ENCODE measurements around the gene P2RX1.

Gene P2RX1

DNA sequence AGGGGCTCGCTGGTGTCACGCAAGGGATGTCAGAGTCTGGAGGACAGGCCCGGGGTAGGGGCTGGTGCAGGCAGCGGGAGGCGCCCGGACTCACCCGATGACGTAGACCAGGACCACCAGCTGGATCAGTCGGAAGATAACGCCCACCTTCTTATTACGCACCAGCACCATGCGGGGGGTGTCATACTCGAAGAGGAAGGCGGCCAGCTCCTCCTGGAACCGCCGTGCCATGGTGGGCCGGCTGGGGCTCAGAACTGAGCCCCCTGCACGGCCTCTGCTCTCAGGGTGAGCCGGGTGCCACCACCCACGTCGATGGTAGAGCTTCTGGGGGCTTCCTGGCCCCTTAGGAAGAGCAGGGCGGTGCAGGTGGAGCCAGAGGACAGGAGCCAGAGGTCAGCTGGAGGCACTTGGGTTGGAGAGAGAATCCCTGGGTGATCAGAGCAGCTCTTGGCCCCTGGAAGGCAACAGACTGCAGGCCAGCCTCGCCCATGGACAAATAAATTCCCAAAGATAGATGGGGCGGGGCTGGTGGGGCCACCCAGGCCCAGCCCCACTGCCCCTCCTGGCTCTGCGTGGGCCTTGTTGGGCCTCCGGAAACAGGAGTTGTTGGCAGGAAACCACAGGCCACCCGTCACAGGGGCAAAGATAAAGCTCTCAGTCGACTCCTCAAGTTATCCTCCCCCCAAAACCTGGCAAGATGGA, at the start of gene P2RX1:
Gene P2RX1 (minus strand): TSS at position 471 of the 702 bp plus-strand sequence. CDS start 240 bp downstream, at position 231.
- TF ChIP-seq JUND (IDR thresholded peaks at IDR 0.05; ENCODE audit: low read depth): no peak
- in situ Hi-C loops (cut with HindIII; ENCODE audit: low pct_unique_long_range_greater_than_20kb, low sequenced_read_pairs): no loop called here
- no peak for DNase-seq (ENCODE audit: low read depth in 1 of 2, low spot score in 1 of 2)

DNA sequence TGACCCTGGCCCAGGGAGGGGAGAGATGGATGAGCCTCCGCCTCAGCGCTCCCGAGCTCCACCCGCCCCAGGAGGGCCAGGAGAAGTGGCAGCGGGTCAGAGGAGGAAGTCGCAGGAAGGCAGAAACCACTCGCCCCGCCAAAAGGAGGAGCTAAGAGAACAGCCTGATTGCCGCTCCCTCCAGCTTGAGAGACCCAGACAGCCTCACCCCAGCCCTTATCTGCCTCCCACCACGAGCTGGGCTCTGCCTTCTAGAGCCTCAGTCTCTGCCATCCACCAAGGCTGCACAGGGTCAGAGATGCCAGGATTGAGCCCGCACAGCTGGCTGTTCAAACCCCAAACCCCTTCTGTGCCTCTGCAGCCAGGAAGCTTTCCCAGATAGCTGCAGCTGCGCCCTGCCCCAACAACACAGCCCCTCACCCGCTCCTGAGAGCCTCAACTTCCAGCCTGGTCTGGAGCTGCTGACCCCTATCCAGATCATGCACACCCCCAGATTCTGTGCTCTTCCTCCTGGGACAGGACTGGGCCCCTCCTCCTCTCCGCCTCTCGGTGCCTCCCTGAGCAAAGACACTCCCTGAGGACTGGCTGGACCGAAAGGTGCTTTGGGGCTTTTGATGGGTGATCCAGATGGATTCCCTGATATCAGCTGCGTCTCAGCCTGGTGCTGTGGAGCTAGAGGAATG, 49.0 kb upstream of the P2RX1 start:
- no peak for TF ChIP-seq JUND (IDR thresholded peaks at IDR 0.05; ENCODE audit: low read depth)
- peak; percentile 55 to 66 for DNase-seq (ENCODE audit: low read depth in 1 of 2, low spot score in 1 of 2)
- in situ Hi-C loops (cut with HindIII; ENCODE audit: low pct_unique_long_range_greater_than_20kb, low sequenced_read_pairs): no loop called here

DNA sequence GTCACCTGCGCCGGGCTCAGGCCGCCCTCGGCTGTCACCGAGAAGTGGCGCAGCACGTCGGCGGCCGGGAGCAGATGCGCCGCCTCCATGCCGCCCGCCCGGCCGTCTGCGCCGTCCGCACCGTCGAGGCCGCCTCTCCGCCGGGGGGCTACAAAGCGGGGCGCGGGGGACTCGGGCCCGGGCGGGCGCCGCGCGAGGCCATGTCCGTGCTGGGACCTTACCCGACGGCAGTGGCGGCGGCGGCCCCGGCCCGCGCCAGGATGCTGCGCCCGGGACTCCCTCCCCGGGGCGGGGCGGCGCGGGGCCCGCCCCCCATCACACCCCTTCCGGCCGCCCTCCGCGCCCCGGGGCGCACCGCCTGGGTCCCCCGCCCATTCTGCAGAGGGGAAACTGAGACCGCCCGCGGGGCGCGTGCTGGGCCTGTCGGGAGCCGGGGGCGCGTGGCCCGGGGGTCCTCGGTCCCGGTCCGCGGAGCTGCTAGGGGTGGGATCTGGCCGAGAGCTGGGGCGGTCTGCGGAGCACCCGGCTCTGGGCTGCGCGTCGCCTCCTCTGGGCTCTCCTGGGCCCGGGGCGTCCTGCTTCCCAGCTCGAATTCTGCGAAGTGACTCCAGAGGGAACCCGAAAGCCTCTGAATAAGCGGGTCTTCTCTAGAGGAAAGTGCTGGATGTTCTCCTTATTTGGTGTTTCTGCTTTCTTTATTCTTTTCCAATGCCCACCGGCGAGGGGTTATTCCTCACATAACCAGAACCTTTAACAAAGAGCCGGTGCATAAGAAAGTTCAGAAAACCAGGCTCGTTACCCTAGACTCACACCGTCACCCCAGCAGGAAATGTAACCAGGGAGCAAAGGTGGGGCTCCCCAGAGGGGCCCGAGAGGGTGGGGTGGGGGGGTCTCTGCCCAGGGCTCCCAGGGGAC, 48.2 kb upstream of the P2RX1 start, which contains the start of gene ATP2A3:
Gene ATP2A3 (minus strand): TSS at position 235 of the 915 bp plus-strand sequence. CDS start 146 bp downstream, at position 89.
- TF ChIP-seq JUND (IDR thresholded peaks at IDR 0.05; ENCODE audit: low read depth): no peak
- DNase-seq (ENCODE audit: low read depth in 1 of 2, low spot score in 1 of 2): peak; percentile 49 to 56
- in situ Hi-C loops (cut with HindIII; ENCODE audit: low pct_unique_long_range_greater_than_20kb, low sequenced_read_pairs): no loop called here

DNA sequence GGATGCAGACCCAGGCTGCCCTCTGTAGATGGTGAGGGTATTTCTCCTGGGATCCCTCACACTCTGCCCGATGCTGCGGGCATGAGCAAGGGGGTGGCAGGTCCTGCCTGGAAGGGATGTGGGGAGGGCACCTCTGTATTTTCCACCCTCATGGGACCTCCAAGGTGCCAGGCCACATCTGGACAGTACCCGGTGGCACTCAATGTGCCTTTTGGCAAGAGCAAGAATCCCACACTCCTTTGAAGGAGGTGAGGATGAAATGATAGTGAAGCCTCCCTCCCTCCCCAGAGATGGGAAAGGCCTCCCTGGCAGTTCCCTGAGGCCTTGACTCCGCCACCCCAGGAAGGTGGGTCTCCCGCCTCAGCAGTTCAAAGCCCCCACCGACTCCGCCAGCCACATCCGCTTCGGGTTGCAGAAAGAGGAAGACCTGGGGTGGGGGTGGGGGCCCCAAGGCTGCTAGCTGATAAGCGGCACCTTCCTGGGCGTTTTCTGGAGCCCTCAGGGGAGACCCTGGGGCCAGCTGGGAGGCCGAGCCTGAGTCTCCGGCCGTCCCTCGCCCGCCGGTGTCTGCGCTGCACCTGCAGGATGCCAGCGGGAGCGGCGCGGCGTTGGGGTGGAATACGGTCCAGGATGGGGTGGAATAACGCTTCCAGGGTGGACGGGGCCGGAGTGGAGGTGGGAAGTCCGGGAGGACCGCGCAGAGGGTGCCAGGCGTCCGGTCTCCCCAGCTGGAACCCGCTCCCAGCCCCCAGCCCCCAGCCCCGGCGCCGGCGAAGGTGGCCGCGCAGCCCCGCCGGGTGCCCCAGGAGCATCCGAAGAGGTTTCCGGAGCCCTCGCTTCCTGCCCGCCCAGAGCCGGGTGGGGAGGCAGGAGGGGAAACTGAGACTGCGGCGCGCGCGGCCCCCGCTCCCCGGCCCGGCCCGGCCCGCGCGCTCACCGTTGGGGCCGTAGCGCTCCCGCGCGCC, 47.3 kb upstream of the P2RX1 start:
- in situ Hi-C loops (cut with HindIII; ENCODE audit: low pct_unique_long_range_greater_than_20kb, low sequenced_read_pairs): no loop called here
- DNase-seq (ENCODE audit: low read depth in 1 of 2, low spot score in 1 of 2): no peak

DNA sequence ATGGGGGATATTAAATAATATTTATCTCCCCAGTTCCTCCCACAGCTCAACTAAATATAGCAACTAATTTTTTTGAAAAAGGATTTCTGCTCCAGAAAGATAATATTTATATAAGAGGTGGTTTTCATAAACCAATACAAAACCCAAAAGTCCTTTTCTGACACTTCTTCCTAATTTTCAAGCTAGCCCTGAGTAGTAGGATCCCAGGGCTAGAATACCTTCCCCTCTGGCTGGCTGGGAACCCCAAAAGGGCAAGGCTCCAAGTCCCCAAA, 46.6 kb upstream of the P2RX1 start:
- TF ChIP-seq JUND (IDR thresholded peaks at IDR 0.05; ENCODE audit: low read depth): no peak
- in situ Hi-C loops (cut with HindIII; ENCODE audit: low pct_unique_long_range_greater_than_20kb, low sequenced_read_pairs): no loop called here
- no peak for DNase-seq (ENCODE audit: low read depth in 1 of 2, low spot score in 1 of 2)

More for the DNA sequence above, 47.3 kb upstream of the P2RX1 start:
- TF ChIP-seq JUND (IDR thresholded peaks at IDR 0.05; ENCODE audit: low read depth): no peak

DNA sequence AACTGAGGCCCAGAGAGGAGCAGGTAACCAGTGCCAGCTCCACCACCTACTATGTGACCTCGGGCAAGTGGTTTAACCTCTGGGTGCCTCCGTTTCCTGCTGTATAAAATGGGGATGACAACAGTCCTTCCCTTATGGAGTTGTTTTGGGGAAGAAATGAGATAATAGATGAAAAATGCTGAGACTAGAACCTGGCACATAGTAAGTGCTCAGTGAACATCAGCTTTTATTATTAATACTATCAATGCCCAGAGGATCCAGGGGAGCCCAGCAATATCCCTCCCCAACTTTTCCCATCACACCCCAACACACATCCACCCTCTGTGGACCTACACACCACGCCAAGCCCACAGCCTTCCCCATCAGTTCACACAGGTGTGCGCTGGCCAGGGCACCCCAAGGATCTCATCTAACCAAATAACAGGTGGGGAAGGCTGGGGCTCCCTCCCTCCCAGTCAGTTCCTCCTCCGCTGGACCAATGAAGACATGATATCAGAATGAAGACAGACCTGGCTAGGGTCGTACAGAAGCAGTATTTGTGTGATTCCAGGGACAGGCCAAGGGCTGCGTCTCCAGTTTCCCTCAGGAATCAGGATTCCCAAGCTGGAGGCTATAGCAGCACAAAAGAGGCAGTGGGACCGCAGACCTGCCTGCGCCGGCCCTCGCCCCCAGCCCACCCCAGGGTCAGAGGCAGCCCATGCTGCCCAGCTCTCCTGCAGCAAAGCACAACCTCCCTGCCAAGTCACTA, 46.1 kb upstream of the P2RX1 start:
- no peak for TF ChIP-seq JUND (IDR thresholded peaks at IDR 0.05; ENCODE audit: low read depth)
- no peak for DNase-seq (ENCODE audit: low read depth in 1 of 2, low spot score in 1 of 2)
- in situ Hi-C loops (cut with HindIII; ENCODE audit: low pct_unique_long_range_greater_than_20kb, low sequenced_read_pairs): no loop called here

DNA sequence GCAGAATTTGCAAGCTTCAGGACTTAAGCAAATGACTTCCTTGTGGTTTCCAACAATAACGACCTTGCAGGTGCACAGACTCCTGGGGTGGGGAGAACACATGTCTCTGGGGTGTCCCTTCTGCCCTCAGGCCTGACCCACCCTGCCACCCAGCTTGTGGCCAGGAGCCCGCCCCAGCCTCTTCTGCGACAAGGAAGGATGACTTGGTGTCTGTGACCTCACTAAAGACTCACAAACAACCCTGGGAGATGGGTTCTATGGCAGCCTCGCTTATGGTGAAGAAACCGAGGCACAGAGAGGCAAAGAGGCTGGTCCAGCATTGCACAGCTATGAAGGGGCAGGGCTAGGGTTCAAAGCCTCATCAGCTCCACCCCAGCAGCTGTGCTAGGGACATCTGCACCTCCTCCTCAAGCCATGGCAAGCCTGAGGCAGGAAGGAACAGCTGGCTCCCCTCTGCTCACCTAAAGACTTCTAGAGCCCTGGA, 45.3 kb upstream of the P2RX1 start:
- TF ChIP-seq JUND (IDR thresholded peaks at IDR 0.05; ENCODE audit: low read depth): no peak
- DNase-seq (ENCODE audit: low read depth in 1 of 2, low spot score in 1 of 2): no peak
- in situ Hi-C loops (cut with HindIII; ENCODE audit: low pct_unique_long_range_greater_than_20kb, low sequenced_read_pairs): no loop called here

DNA sequence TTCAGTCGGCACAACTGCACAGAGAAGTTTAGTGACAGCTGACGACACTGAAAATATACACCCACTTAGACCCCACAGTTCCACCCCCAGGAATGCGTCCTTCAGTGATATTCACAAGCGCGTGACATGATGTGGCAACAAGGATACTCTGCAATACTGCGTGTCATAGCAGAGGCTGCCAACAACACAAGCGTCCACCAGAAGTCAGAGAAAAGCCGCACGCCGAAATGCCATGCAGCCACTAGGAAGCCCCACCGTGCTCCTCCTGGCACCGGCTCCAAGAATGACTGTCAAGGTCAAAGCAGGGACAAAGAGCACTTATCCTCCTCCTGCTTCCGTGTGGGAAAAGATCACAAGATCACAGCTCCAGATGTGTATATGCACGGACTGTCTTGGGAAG, 44.5 kb upstream of the P2RX1 start:
- in situ Hi-C loops (cut with HindIII; ENCODE audit: low pct_unique_long_range_greater_than_20kb, low sequenced_read_pairs): no loop called here
- DNase-seq (ENCODE audit: low read depth in 1 of 2, low spot score in 1 of 2): no peak
- no peak for TF ChIP-seq JUND (IDR thresholded peaks at IDR 0.05; ENCODE audit: low read depth)

DNA sequence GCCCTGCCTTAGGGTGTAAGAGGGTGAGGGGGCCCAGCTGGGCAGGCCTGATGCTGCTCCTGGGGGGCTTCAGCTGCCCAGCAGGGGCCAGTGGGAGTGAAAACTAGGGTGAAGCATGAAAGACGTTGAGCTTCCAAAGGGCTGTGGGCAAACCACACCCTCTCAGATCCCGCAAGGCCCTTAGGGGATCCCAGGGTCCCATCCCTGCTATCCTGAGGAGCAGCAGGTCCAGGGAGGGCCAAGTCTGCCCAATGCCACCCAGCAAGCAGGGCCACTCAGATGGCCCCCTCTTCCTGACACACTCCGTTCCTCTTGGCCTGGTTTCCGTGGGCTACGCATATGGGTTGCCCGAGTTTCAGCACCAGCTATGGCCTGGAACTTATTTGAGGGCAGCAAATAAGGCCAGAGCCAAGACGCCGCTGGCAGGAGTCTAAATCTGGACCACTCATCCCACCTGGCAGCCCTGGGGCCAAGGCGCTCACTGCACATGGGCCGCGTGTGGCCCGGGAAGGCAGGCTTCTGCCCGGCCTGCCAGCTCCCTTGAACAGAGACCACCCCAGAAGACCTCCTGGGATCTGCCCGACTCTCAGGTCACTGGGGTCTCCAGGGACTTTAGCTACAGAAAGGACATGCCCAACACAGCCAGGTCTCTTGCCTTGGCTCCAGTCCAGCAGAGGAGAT, 43.8 kb upstream of the P2RX1 start:
- in situ Hi-C loops (cut with HindIII; ENCODE audit: low pct_unique_long_range_greater_than_20kb, low sequenced_read_pairs): no loop called here
- no peak for TF ChIP-seq JUND (IDR thresholded peaks at IDR 0.05; ENCODE audit: low read depth)
- DNase-seq (ENCODE audit: low read depth in 1 of 2, low spot score in 1 of 2): no peak

DNA sequence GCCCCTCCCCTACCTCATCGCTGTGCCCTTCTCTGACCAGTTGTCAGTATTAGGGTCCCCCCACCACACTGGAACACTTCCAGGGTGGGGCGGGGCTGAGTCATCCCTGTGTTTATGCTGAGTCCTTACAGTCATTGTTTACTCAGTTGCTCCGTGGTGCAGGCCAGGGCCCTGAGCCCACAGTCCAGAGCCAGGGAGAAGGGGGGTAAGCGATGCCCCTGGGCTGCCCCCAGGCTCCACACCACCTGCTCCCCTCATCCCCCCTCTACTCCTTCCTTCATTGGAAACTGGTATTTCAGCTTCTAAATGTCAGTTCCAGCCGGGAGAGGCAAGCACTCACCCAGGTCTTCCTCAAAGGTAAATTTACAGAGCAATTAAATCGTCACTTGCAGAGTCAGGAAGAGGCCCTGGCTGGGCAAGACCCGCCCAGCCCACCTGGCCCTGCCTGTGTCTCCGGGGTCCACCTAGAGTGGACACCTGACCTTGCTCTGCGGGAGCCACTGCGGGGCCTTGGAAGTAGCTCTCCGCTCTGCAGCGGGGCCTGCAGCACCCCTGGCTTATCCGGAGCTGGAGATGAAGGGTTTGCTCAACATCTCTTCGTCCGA, 43.1 kb upstream of the P2RX1 start:
- in situ Hi-C loops (cut with HindIII; ENCODE audit: low pct_unique_long_range_greater_than_20kb, low sequenced_read_pairs): no loop called here
- DNase-seq (ENCODE audit: low read depth in 1 of 2, low spot score in 1 of 2): peak; percentile 54 to 76
- TF ChIP-seq JUND (IDR thresholded peaks at IDR 0.05; ENCODE audit: low read depth): no peak

Measured in T47D (cell line).